Spleen (tissue), 7 donors: ENCODE data around the gene KCTD13.

Experiments used
- CTCF ChIP-seq, 11 experiments: fragments of 200-600 bp in 7 of 11; fragments of 450-650 bp in 4 of 11; sonication (generic) in 4 of 11; IDR thresholded peaks in 8 of 11; conservative IDR thresholded peaks in 3 of 11; 1 replicate in 7 of 11; 2 replicates in 4 of 11; pipeline versions ENCODE4 v1.4.0 to v1.8.0; 2016 to 2021; ENCODE audit warnings: antibody characterized with exemption in 11 of 11, inconsistent platforms in 4 of 11, mild to moderate bottlenecking in 1 of 11
- POLR2A ChIP-seq, 3 donors: fragments of 450-650 bp; IDR thresholded peaks; one replicate each; pipeline ENCODE4 v1.5.1; 2017; ENCODE audit warnings: antibody characterized with exemption in 3 of 3, mild to moderate bottlenecking in 1 of 3
- POLR2AphosphoS5 ChIP-seq, 3 donors: sonication (generic); formaldehyde crosslinking; IDR thresholded peaks; one replicate each; pipeline ENCODE4 v1.5.1; 2017; ENCODE audit warnings: antibody characterized with exemption in 3 of 3
- donor health status: DM: no; HTN: no; CAD: no; lungs with moderate emphysema.
- donor health status: DM: no; HTN: no; CAD: no.
- donor health status: DM: no; HTN: no; CAD: no.

DNA sequence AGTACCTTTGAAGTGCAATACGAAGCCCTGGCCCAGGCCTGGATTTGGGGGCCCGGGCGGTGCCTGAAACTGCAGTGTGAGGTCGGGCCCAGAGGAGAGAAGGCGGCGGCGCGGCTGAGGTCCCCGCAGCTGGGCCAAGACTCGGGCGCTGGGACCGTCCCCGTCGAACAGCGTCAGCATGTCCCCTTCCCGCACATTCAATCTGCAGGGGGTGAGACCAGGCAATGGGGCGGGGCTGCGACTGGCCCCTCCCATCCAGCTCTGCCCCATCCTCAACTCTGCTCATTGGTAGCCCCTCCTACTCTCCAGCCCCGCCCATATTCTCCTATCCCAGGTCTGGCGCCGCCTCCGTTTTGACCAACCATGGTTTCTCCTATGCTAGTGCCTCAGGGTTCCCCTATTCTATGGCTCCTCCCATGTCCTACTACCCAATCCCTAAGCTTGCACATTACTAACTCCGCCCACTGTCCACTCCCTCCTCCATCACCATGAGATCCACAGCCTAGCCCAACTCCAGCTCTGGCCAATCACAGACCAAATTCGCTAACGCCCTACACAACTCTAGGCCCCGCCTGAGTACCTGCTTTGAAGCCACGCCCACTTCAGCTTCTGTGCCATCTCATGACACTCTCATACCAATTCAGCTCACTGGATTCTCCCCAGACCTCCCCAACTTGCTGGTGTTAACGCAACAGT is 48.6 kb downstream of the KCTD13 start:
- TF ChIP-seq POLR2AphosphoS5 (IDR thresholded peaks at IDR 0.05) = no peak
- TF ChIP-seq CTCF (IDR thresholded peaks at IDR 0.05 in 8 of 11, conservative IDR thresholded peaks at IDR 0.05 in 3 of 11) = no peak
- TF ChIP-seq POLR2A (IDR thresholded peaks at IDR 0.05) = no peak
